HG03354 (cell line): ENCODE measurements around the gene CBLB.
"Not testable (repeated sequence)": the region's sequence is repeated elsewhere in the genome, so short reads cannot be mapped to it uniquely, and the experiment has no call there.

Source experiments
- ATAC-seq: cut with Tn5 transposase; IDR thresholded peaks from one replicate; pipeline ENCODE4 v1.9.1; 2021; ENCODE audit warnings: mild to moderate bottlenecking; ENCODE audit not compliant: unreplicated experiment, poor library complexity, severe bottlenecking

CBLB gene

DNA sequence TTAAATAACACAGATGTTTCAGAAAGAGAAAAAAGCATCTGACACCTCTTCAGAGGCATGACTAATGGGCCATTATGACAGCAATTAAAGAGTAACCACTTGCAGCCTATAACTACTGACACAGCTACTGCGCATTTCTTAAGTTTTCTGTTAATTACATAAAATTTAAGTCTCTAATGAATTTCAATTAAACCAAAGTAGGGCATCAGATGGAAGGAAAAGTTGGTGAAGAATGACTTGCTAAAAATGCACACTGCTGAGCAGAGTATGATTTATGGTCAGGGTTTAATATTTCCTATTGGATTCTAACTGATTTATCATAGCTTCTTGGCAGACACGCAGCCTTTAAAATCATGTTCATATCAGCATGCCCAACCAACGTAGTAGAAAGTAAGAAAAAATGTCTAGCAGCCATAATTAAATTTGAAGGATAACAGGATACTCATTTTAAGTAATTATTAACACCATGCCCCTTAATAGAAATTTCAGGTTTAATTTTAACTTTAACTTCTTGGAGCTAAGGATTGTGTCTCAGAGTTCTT is 140.0 kb downstream of the CBLB start:
- no peak for ATAC-seq

- not testable (repeated sequence) for ATAC-seq
These were observed 141.8 kb downstream of the CBLB start for GRCh38 chr3:105727036-105727435.

- peak; percentile 100 for ATAC-seq
These were observed 145.8 kb downstream of the CBLB start for GRCh38 chr3:105722943-105723556.

GRCh38 chr3:105719791-105720190 is 149.0 kb downstream of the CBLB start:
- ATAC-seq: no peak

- no peak for ATAC-seq
These were observed 153.4 kb downstream of the CBLB start for GRCh38 chr3:105715372-105715771.

DNA sequence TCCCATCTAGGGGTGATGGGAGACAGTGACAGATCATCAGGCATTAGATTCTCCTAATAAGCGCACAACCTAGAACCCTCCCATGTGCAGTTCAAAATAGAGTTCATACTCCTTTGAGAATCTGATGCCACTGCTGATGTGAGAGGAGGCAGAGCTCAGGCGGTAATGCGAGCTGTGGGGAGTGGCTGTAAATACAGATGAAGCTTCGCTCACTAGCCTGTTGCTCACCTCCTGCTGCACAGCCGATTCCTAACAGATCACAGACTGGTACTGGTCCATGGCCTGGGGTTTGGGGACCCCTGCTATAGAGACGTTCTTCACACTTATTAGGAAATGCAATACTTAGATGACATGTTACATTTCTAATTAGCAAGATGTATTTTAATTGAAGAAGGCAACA is 154.4 kb downstream of the CBLB start:
- no peak for ATAC-seq

- no peak for ATAC-seq
These were observed 159.8 kb downstream of the CBLB start for GRCh38 chr3:105708980-105709379.

- no peak for ATAC-seq
These were observed 161.8 kb downstream of the CBLB start for GRCh38 chr3:105707009-105707408.

GRCh38 chr3:105704726-105705410 is 163.9 kb downstream of the CBLB start:
- no peak for ATAC-seq

GRCh38 chr3:105700575-105700974 is 168.2 kb downstream of the CBLB start:
- no peak for ATAC-seq

DNA sequence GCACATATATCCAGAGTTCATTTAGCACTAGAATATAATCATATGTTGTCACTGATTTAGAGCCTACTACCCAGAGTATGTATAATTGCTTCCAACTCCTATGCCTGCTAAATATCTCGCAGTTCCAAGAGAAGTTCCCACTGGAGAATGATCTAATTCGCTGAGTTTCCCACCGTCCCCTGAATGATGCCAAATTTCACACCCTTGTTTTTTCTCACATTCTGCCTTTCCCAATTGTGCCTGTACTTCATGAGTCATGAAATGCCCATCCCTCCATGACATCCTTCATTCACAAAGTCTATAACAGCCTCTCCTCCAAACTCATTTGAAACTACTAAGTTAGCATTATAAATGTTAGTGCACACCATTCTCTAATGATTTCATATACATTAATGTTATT is 177.2 kb downstream of the CBLB start:
- ATAC-seq: no peak

- ATAC-seq: no peak
These were observed 177.8 kb downstream of the CBLB start for GRCh38 chr3:105691053-105691452.

DNA sequence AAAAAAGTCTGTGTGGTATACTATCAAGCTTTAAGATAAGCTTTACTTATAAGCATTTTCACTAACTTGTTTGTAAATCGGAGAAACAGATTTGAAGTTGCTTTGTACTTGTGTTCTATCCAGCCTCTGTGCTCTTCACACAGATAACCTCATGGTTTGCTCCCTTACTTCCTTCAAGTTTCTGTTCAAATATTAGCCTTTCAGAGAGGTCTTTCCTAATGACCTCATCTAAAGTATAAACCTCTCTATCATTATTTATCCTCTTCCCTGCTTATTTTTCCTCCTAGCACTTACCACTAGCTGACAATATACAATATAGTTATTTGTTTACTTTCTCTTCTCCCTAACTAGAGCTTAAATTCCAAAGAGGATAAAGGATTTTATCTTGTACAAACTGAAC is 180.0 kb downstream of the CBLB start:
- no peak for ATAC-seq

- no peak for ATAC-seq
These were observed 182.4 kb downstream of the CBLB start for GRCh38 chr3:105686278-105686897.

DNA sequence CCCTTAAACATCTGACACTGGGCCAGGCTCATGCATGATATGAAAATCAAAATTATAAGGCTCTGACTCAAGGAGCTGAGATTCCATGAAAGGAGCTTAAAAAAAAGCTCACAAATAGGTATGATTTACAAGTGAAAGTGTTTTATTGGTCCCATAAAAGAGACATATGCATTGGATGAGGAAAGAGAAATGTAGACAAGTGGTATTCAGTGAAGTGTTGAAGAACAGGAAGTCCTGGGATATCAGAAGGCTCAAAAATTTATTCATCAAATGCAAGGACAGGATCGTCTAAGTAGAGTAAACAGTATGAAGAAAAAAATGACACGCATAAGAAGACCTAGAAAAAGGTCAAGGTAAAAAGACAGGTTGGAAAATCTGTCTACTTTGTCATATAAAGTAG is 188.9 kb downstream of the CBLB start:
- ATAC-seq: no peak

GRCh38 chr3:105678017-105678416 is 190.8 kb downstream of the CBLB start:
- ATAC-seq: no peak

DNA sequence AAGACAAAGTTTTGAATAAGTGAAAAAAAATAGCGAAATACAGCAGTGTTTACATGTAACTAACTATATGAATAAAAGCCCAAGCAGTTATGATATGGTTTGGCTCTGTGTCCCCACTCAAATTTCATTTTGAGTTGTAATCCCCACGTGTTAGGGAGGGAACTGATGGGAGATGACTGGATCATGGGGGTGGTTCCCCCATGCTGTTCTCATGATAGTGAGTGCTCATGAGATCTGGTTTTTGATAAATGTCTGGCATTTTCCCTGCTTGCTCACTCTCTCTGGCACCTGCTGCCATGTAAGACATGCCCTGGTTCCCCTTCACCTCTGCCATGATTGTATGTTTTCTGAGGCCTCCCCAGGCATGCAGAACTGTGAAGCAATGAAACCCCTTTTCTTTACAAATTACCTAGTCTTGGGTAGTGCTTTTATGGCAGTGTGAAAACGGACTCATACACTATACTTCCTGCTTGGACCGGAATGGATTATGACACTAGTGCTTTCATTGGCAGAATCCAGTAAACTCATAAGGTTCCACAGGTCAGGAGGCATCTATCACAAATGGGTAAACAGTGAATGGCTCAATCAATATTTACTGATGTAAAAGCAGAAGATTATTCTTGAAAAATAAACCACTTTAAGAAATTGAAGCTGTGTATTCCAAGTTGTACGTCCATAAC is 192.1 kb downstream of the CBLB start:
- no peak for ATAC-seq

DNA sequence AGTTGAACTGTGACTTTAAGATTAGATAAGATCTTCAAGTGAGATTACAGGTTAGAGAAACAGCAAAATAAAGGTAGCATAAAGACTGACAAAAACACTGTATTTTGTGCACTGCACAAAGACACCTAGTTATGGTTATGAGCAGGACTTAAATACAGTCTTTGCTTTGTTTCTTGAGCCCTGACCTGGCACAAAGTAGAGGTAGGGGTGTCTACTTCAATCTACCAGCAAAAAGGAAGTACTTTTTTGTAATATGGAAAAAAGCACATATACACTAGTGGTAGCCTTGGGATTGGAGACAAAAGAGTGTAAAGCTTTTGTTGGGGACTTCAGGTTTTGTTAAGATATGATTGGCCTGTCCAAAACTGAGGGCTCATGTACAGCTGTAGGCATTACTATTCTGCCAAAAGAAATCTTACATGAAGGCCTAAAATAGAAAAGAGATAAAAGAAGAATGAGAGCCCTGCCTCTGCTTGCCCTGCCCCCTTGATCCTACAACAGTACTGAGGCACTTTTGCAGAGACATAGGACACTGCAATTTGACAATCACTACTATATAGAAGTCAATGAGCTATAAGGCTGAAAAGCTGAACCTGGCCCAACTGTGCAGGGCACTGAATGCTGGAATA is 194.3 kb downstream of the CBLB start:
- no peak for ATAC-seq

DNA sequence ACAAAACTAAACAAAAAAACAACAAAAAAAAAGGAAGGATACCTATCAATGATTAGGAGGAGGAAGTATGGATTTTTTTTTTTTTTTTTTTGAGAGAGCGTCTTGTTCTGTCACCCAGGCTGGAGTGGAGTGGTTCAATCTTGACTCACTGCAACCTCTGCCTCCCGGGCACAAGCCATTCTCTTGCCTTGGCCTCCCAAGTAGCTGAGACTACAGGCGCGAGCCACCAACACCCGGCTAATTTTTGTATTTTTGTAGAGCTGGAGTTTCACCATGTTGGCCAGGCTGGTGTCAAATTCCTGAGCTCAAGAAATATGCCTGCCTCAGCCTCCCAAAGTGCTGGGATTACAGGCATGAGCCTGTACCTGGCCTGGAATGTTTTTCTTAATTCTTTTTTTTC is 195.8 kb downstream of the CBLB start:
- ATAC-seq: no peak

GRCh38 chr3:105662306-105662705 is 206.5 kb downstream of the CBLB start:
- ATAC-seq: no peak
